Tongue (tissue), 2 donors: ENCODE data around the gene XCL1. TPM values are rescaled to one million over a fixed set of nuclear protein-coding genes. Genes with fewer than 3 reads are reported as not detected.
"Not testable (repeated sequence)": the region's sequence is repeated elsewhere in the genome, so short reads cannot be mapped to it uniquely, and the experiment has no call there.

ENCODE experiments used
- DNase-seq: peaks from one replicate; pipeline ENCODE4 v3.0.0-alpha.2; 2015
- total RNA-seq: library from RNA; depleted of rRNA; stranded (reverse); fragments of >200 nt; gene quantifications from one replicate; pipeline ENCODE4 v1.2.3, GENCODE V29; 2014

Gene XCL1, protein sequence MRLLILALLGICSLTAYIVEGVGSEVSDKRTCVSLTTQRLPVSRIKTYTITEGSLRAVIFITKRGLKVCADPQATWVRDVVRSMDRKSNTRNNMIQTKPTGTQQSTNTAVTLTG
- total RNA-seq, result not detected

DNA sequence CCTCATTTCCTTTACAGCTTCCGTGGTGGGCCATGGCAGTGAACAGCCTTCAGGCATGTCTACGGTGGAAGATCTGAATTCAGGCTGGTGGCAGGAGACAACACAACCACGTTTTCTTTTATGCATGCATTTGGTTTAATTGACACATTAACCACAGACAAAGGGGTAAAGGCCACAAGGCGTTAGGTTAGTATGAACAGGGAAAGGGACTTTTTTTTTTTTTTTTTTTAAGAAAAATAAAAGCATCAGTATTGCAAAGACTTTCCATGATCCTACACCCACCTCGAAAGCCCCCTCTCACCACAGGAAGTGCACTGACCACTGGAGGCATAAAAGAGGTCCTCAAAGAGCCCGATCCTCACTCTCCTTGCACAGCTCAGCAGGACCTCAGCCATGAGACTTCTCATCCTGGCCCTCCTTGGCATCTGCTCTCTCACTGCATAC, at the start of gene XCL1:
Gene XCL1, plus strand, starts transcription at position 361 of the 444 bp plus-strand sequence. Its CDS starts 33 bp downstream, at position 394.
- not testable (repeated sequence) for DNase-seq

DNA sequence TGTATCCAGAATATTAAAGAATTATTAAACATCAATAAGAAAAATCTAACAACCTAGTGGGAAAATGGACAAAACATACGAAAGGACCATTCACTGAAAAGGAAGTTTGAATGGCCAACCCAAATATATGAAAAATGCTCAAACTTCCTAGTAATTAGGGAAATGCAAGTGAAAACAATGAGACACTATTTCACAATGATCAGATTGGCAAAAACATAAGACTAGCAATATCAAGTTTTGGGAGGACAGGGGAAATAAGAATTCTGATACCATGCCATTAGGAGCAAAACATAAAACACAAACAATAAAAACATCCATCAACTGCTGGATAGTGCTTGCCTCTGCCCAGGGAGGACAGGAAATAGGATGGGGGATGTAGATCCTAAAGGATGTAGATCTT, 46.9 kb upstream of the XCL1 start:
- no peak for DNase-seq

DNA sequence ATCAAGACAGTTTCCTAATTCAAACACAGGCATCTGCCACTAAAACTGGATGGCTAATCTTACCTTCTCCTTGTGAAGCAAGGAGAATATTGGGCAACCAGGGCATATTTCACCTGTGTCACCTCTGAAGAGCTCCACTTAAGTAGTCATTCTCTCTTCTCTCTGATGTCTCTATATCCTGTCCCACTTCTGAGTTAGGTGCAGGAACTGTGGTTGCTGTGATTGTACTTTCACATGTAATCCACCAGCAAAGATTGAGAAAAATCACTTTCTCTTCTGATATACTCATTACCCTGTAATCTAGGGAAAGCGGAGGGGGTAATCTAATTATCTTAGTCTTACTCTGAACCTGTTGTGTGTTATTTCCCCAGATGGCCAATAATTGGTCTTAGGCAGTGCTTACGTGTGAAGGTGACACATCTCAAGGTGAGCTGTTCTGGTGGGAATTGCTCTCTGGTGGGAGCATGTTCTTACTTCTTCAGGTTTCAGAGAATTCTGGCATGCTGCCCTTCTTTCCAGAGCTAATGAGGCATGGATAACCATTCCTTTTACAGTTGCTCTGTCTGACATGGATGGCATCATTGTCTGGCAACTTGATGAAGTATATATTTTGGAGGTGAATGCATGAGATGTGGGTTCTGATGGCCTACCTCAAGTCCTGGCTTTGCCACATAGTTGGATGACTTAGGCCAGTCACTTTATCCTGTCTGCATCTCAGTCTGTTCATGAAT, 44.6 kb upstream of the XCL1 start:
- no peak for DNase-seq

DNA sequence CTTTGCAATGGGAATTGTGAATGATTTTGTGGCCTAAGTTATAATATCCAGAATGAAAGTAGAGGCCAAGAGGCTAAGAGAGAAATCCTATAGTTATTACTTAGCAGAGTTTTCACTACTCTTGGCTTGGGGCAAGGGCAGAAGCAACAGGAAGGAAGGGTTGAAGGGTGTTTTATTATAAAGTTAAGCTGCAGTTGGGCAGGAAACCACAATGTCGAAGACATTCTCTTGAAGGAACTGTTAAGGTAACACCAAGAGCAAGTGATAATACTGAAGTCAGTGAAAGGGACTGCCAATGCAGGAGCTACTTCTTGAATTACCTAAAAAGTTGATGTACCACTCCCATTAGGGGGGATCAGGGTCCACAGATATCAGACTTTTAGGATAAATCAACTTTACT, 40.9 kb upstream of the XCL1 start:
- DNase-seq, result no peak

DNA sequence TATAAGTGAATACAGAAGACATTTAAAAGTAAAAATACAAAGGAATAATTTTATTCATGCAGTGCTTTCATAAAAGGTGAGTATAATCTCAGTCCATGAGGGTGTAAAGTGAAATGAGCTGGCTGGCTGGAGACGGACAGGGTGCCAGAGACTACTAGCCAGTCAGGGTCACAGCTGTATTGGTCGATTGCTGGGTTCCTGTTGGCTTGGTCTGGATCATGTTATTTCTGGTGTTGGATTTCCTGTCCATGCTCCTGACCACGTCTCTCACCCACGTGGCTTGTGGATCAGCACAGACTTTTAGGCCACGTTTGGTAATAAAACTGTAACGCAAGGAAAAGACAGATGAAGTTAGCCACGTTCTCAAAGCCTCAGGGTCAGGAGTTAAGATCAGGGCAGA, 35.6 kb upstream of the XCL1 start:
- DNase-seq, result not testable (repeated sequence)

DNA sequence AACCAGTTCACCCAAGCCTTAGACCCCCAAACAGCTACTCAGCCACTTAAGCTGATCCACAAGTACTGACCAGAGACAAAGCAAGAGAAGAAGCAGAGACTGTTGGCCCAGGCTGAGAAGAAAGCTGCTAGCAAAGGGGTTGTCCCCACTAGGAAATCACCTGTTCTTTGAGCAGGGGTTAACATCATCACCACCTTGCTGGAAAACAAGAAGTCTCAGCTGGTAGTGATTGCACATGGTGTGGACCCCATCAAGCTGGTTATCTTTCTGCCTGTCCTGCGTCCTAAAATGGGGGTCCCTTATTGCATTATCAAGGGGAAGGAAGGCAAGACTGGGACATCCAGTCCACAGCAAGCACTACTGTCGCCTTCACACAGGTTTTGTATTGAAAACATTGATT, 33.4 kb upstream of the XCL1 start:
- not testable (repeated sequence) for DNase-seq

DNA sequence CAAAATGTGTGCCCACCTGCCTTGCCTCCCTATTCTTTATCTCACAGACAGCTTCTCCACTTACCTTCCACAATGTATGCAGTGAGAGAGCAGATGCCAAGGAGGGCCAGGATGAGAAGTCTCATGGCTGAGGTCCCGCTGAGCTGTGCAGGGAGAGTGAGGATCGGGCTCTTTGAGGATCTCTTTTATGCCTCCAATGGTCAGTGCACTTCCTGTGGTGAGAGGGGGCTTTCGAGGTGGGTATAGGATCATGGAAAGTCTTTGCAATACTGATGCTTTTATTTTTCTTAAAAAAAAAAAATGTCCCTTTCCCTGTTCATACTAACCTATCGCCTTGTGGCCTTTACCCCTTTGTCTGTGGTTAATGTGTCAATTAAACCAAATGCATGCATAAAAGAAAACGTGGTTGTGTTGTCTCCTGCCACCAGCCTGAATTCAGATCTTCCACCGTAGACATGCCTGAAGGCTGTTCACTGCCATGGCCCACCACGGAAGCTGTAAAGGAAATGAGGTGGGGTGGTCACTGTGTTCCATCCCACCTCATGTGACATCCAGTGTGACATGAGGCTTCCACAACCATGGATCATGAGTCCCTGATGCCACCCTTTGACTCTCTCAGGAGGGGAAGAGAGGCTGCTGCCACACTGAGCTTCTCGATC, 32.4 kb upstream of the XCL1 start, which contains the start of gene XCL2:
Gene XCL2, minus strand, starts transcription at position 158 of the 659 bp plus-strand sequence. Its CDS starts 33 bp downstream, at position 125.
- not testable (repeated sequence) for DNase-seq

DNA sequence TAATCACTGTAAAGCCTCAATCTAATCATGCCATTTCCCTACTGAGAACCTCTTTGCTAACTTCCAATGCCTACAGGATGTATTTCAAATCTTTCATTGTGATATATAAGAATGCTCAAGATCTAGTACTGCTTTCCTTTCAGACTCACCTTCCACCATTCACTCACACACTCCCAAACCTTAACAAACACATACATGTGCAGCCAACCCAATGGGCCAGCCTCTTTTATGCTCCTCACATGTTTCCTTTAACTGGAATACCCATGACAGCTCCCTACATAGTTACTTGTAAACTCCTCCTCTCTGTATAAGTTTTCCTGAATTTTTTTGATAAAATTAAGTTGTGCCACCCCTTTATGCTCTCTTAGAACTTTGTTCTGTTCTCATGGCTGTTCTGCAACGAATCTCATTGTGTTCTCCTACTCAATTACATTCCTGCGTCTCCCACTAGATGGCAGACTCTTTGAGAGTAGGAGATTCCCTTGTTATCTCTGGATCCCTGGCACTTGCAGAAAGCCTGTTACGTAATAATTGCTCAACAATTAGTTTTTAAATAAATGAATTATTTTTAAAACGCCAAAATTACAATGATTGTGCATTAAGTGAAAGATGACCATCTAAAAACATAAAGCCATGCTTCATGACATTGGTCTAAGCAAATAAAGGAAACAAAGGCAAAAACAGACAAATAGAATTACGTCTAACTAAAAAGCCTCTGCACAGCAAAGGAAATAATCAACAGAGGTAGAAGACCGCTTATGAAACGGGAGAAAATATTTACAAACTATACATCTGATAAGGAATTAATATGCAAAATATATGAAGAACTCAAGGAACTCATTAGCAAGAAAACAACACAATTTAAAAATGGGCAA, 30.5 kb upstream of the XCL1 start:
- DNase-seq, result not testable (repeated sequence)

DNA sequence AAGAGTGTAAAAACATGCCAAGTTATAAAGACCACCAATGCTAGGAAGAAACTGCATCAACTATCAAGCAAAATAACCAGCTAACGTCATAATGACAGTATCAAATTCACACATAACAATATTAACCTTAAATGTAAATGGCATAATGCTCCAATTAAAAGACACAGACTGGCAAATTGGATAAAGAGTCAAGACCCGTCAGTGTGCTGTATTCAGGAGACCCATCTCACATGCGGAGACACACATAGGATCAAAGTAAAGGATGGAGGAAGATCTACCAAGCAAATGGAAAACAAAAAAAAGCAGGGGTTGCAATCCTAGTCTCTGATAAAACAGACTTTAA, 29.9 kb upstream of the XCL1 start:
- DNase-seq, result not testable (repeated sequence)

DNA sequence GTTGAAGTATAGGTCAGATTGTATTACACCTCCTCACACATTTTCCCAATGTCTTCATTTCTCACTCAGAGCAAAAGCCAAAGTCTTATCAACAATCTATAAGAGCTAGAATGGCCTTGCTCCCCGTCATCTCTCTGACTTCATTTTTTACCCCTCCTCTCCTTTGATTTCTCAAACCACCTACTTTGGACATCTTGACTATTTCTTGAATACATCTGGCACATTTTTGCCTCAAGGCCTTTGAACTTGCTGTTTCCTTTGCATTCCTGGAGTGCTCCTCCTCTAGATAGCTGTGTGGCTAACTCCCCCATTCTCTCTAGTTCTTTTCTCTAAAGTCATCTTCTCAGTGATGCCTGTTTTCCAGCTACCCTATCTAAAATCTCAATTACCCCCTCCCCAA, 25.4 kb upstream of the XCL1 start:
- no peak for DNase-seq

DNA sequence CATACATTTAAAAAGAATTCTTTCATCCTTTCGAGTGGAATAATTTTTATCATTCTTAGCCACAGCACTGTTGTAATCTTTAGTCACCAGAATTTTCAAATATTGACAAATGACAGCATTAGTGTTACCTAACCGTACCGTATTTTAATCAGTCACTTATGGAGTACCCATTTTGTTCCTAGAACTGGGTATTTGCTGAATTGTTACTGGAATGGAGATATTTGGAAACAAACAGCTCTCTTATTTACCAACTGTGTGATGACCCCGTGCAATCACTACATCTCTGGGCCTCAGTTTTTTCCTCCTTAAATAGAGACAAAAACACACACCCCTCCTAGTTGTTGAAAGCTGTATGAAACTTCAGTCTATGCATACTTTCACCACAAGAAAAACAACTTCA, 24.7 kb upstream of the XCL1 start:
- DNase-seq, result no peak

DNA sequence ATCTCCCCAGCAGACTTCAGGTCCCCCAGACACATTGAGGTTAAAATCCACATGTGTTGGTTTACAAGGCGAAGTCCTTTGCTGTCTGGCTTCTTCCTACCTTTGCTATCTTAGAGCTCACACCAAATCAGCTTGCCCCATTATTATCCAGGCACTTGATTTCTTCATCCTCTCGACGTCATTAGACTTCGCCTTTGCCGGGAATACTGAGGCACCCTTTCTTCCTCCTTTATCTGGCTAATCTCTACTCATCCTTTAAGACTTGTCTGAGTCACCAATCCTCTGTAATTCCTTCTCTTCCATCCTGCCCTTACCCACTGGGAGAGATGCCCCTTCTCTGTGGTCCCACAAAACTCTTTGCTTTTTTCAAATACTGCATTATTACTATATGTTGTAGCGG, 23.4 kb upstream of the XCL1 start:
- DNase-seq, result no peak

DNA sequence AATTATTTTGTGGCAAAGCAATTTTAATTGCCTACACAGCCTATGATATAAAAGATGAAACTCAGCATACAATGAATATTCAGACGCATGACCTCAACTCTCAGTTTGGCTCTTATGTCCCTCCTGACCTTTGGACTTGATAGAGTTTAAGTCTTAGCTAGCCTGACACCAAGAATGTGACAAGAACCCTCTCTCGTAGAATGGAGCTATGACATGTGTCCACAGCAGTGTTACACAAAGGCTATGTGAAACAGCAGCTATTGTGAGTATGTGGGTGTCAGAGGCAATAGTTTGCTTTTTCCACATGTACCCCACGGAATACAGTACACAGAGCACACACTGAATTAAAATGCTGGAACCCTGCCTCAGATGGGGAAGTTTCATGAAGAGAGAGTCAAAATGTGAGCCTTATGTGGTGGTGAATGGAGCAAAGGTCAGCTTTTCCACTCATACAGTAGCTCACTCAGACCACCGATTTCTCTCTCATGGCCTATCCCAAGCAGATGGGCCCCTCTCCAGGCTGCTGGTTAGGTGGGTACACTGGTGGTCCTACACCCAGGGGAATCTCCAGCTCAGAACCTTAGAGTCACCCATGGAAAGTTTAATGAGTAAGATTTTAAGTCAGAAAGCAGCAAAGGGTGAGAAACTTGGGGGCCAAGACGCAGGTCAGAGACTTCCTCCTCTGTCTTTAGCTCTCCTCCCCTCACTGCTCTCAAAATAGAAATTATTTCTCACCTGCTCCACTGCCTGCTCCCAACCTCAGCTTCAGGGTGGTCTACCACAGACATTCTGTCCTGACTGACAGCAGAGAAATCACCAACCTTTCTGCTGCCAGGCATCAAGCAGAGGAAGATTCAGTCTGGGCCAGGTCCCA, 22.5 kb upstream of the XCL1 start:
- DNase-seq, result no peak

DNA sequence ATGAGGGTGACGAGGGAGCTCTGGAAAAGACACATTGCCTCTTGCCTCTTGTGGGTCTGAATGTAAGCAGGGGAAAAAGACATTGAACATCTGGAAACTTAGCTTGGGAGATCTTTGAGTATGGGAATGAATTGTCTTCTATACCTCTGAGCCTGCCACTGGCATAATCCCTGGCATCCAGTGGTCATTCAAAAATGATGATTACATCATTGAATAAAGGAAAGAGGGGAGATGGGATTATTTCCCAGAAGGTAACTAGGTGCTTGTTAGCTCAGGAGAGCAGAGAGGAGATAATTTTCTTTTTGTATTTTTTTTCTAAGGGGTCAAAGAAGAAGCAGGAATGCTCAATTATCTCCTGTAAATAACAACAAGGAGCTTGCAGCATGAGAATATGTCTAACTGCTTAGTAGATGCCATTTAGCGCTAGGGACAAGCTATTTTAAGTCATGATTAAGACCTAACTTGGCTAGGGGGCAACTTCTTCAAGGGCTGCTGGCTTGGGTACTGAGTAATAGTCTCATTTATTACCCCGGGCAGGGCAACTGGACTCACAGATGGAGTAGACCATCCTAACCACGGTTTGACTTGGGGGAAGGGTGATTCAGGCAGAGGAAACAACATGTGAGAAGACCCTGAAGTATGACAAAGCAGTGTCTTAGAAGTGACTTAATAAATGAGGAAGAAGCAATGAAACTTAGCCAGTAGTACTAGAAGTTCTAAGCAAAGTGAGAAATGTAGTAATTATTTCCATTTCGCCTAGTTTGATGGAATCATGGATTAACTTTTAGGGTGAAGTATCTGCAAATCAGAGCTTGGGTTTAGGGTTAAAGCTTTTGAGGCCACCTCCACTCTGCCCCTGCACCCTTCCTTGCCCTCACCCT, 21.6 kb upstream of the XCL1 start:
- no peak for DNase-seq

DNA sequence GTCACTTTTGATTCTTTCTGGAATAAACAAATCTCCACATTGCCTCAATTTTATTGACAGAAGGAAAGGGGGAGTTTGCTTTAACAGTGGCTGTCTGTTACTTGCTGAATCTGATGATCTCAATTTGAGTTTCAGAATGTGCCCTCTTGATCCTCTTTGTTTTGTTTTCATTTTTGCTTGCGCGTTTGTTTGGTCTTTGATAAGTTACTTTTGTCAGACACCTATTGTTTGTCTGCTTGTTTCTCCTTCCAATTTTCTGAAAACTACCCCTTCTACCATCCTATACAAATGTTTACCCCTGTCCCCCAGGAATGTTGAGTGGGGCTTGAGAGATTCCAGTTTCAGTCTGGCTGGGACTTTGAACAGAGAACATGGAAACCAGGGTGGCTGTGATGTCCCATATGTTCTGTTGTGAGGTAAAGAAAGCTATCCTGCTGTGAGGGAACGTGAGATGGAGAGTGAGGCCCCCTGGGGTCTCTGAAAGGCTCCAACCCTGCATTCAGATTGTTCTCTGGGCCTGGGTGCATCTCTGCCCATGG, 20.8 kb upstream of the XCL1 start:
- DNase-seq, result no peak

DNA sequence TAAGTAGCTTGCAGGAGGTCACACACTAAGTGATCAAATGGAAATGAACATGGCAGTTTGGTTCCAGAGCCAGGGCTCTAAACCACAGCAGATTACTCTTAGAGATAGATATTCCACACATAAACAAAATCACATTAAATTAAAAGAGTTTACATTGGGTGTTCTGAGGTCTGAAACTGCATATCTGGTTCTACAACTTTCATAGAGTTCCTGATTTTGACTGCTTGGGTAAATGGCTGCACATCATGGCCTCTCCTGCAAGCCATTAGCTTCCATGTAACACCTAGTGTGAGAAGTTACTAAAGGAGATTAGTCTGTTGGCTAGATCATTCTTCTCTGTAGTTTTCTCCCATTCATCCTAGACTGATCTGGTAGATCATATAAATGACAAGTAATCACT, 19.8 kb upstream of the XCL1 start:
- DNase-seq, result no peak

DNA sequence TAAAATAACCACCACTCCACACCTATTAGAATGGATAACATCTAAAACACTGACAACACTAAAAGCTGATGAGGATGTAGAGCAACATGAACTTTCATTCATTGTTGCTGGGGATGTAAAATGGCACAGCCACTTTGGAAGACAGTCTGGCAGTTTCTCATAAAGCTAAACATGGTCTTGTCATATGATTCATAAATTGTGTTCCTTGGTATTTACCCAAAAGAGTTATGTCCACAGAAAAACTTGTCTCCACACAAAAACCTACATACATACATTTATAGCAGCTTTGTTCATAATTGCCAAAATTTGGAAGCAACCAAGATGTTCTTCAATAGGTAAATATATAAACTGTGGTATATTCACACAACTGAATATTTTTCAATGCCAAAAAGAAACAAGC, 16.0 kb upstream of the XCL1 start:
- no peak for DNase-seq

DNA sequence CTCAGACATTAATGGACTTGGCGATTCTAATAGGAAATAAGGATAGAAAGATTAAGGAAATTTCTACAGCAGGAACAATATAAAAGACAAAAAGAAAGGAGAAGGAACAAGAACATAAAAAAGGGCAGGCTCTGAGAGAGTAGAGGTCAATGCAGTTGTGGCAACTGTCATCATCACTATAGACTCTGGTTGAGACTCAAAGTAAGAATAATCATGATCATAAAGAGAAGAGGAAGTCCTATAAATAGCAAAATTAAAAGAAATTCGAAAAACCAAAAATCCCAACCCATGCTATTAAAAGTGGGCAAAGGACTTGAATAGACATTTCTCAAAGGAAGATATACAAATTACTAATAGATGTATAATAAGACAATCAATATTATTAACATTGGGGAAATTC, 14.4 kb upstream of the XCL1 start:
- DNase-seq, result no peak

DNA sequence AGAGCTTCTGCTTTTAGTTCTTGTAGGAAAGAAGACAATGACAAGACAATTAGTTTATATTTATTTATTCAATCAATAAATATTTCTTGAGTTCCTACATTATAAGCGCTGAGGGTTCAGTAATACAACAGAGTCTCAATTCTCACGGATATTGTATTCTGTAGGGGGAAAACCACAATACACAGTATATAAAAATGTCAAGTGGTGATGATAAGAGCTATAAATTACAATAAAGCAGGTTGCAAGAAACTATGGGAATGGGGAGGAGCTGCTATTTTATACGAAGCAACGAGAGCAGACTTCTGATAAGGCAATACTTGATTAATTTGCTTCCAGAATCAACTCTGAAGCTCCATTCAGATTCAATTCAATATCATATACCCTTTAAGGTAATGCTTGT, 10.6 kb upstream of the XCL1 start:
- no peak for DNase-seq

DNA sequence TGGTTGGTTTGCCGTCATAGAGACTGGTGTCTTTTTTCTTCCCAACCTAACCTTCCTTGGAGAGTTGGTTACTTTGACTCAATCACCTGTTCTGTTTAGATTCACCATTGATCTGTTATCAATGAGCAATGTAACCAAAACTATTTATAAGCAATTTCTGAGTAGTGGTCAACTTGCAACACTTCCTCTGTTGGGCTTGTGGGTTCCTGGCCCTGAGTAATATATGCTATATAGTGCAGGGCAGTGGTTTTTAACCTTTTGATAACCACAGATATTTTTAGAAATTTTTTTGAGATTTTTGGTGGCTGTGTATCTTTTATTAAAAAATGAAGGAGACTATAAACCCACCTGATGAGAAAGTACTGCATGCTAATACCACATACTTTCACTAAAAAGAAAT, 9.4 kb upstream of the XCL1 start:
- no peak for DNase-seq
